Right renal pelvis (tissue), 4 donors: ENCODE results near the gene EEPD1. TPM values are rescaled to one million over a fixed set of nuclear protein-coding genes. Genes with fewer than 3 reads are reported as not detected.
"Not testable (repeated sequence)": the region's sequence is repeated elsewhere in the genome, so short reads cannot be mapped to it uniquely, and the experiment has no call there.

ENCODE experiments used
- DNase-seq, 4 donors: peaks; one replicate each; pipeline ENCODE4 v3.0.0-alpha.2; 2013; ENCODE audit warnings: low read depth in 4 of 4, low spot score in 3 of 4, missing footprints in 1 of 4
- polyA plus RNA-seq, 4 donors: library from polyadenylated mRNA; unstranded; fragments of 120-200 nt; gene quantifications; one replicate each; pipeline ENCODE4 v1.2.1, GENCODE V29; 2013; ENCODE audit not compliant: insufficient read length in 4 of 4

Gene EEPD1
- polyA plus RNA-seq, 4 donors, result 5.4 to 8.0 (median 6.9) TPM

GRCh38 chr7:36312915-36313334 is 159.9 kb downstream of the EEPD1 start:
- no peak for DNase-seq

GRCh38 chr7:36313607-36314006 is 160.6 kb downstream of the EEPD1 start:
- no peak for DNase-seq

GRCh38 chr7:36314491-36314890 is 161.4 kb downstream of the EEPD1 start:
- no peak for DNase-seq

- DNase-seq, result no peak
These were observed 162.4 kb downstream of the EEPD1 start for GRCh38 chr7:36315309-36315944.

- no peak for DNase-seq
These were observed 163.3 kb downstream of the EEPD1 start for GRCh38 chr7:36316319-36316718.

- DNase-seq, result no peak
These were observed 164.2 kb downstream of the EEPD1 start for GRCh38 chr7:36317276-36317675.

GRCh38 chr7:36318116-36318515 is 165.1 kb downstream of the EEPD1 start:
- no peak for DNase-seq

- not testable (repeated sequence) for DNase-seq
These were observed 168.2 kb downstream of the EEPD1 start for GRCh38 chr7:36321284-36321683.

GRCh38 chr7:36336390-36336789 is 183.3 kb downstream of the EEPD1 start:
- no peak for DNase-seq

- no peak for DNase-seq
These were observed 185.2 kb downstream of the EEPD1 start for GRCh38 chr7:36338256-36338655.

GRCh38 chr7:36343548-36343947 is 190.5 kb downstream of the EEPD1 start:
- no peak for DNase-seq

- no peak for DNase-seq
These were observed 191.6 kb downstream of the EEPD1 start for GRCh38 chr7:36344622-36345021.

- DNase-seq, result no peak
These were observed 193.3 kb downstream of the EEPD1 start for GRCh38 chr7:36346260-36346831.

GRCh38 chr7:36348256-36348655 is 195.2 kb downstream of the EEPD1 start:
- peak in 1 of 4 donors; percentile 22 for DNase-seq

GRCh38 chr7:36348771-36349170 is 195.7 kb downstream of the EEPD1 start:
- no peak for DNase-seq

GRCh38 chr7:36349626-36350025 is 196.6 kb downstream of the EEPD1 start:
- DNase-seq, result no peak

Other genes with a start within 250 kb of the EEPD1 start
- 10 to 100 TPM; 26.1 to 28.1 (median 27.5) TPM for gene ANLN, start 236.6 kb downstream of the EEPD1 start, polyA plus RNA-seq